H1 (cell line): ENCODE measurements around the gene RPTOR. TPM values are rescaled to one million over a fixed set of nuclear protein-coding genes. Genes with fewer than 3 reads are reported as not detected.
"Not testable (repeated sequence)": the region's sequence is repeated elsewhere in the genome, so short reads cannot be mapped to it uniquely, and the experiment has no call there.

Source experiments
- CTCF ChIA-PET: fragments of 300-600 bp; sonication (Branson Sonifier 250); formaldehyde crosslinking; loops from one replicate; lab custom pipeline; 2021; ENCODE audit not compliant: partially characterized antibody; lab: Charles Lee
- POLR2A ChIA-PET: fragments of 300-600 bp; sonication (Branson Sonifier 250); formaldehyde crosslinking; loops from one replicate; lab custom pipeline; 2021; ENCODE audit warnings: inconsistent platforms; ENCODE audit not compliant: partially characterized antibody; lab: Charles Lee
- DNase-seq, 2 experiments: peaks; one replicate each; pipeline versions ENCODE4 v3.0.0 to v3.0.0-alpha.2; 2010 to 2022; ENCODE audit warnings: low spot score in 2 of 2, low read depth in 1 of 2, mixed read lengths in 1 of 2
- FAIRE-seq: peaks from 2 replicates; lab custom pipeline; 2011; peaks lifted over from hg19 to GRCh38; lab: Jason Lieb, UNC
- H2AFZ ChIP-seq: 2 replicates; pipeline ENCODE4 v1.8.1; 2012; ENCODE audit warnings: low read length, inconsistent platforms
- H2AK5ac ChIP-seq: 2 replicates; pipeline ENCODE4 v1.6.1; 2013; ENCODE audit warnings: low read depth, low read length
- H2BK120ac ChIP-seq: replicated peaks from 2 replicates; pipeline ENCODE3; 2013; ENCODE audit warnings: low read depth, low read length, inconsistent platforms
- H2BK12ac ChIP-seq: 2 replicates; pipeline ENCODE4 v1.6.1; 2013; ENCODE audit warnings: low read depth, low read length
- H2BK15ac ChIP-seq: 2 replicates; pipeline ENCODE4 v1.6.1; 2013; ENCODE audit warnings: low read length
- H2BK20ac ChIP-seq: 2 replicates; pipeline ENCODE4 v1.6.1; 2013; ENCODE audit warnings: low read length
- H2BK5ac ChIP-seq: 2 replicates; pipeline ENCODE4 v1.6.1; 2013; ENCODE audit warnings: low read depth, low read length
- H3K14ac ChIP-seq: 2 replicates; pipeline ENCODE4 v1.6.1; 2013; ENCODE audit warnings: inconsistent platforms; ENCODE audit not compliant: insufficient read length
- H3K18ac ChIP-seq: 2 replicates; pipeline ENCODE4 v1.6.1; 2013; ENCODE audit warnings: low read length; ENCODE audit errors: extremely low read depth
- H3K23ac ChIP-seq: 2 replicates; pipeline ENCODE4 v1.6.1; 2013; ENCODE audit warnings: inconsistent platforms; ENCODE audit not compliant: insufficient read length
- H3K23me2 ChIP-seq: 2 replicates; pipeline ENCODE4 v1.6.1; 2013; ENCODE audit warnings: low read depth, low read length
- H3K27ac ChIP-seq: 2 replicates; pipeline ENCODE4 v1.6.1; 2011; ENCODE audit warnings: low read depth, low read length, inconsistent platforms
- H3K27me3 ChIP-seq, 4 experiments: replicated peaks in 1 of 4; 1 replicate in 1 of 4; 2 replicates in 3 of 4; pipeline versions ENCODE4 v1.6.1 to v1.8.1; 2011 to 2013; ENCODE audit warnings: low read length in 3 of 4, mild to moderate bottlenecking in 3 of 4, inconsistent platforms in 2 of 4, mixed read lengths in 2 of 4, moderate library complexity in 1 of 4; ENCODE audit not compliant: control insufficient read depth in 3 of 4, insufficient read depth in 3 of 4; ENCODE audit errors: extremely low read depth in 1 of 4
- H3K36me3 ChIP-seq, 4 experiments: 2 replicates each; pipeline versions ENCODE4 v1.6.1 to v1.8.1; 2011 to 2013; ENCODE audit warnings: mild to moderate bottlenecking in 4 of 4, low read length in 3 of 4, moderate library complexity in 2 of 4, control low read depth in 1 of 4, inconsistent platforms in 1 of 4; ENCODE audit not compliant: insufficient read depth in 4 of 4, control insufficient read depth in 2 of 4
- H3K4ac ChIP-seq: replicated peaks from 2 replicates; pipeline ENCODE3; 2013; ENCODE audit warnings: low read length, low read depth, mixed read lengths, inconsistent platforms; ENCODE audit not compliant: insufficient read length
- H3K4me1 ChIP-seq, 4 experiments: replicated peaks in 1 of 4; 1 replicate in 1 of 4; 2 replicates in 3 of 4; pipeline versions ENCODE4 v1.6.1 to v1.8.1; 2011 to 2013; ENCODE audit warnings: low read length in 3 of 4, inconsistent platforms in 2 of 4, mixed read lengths in 1 of 4; ENCODE audit not compliant: insufficient read depth in 4 of 4, control insufficient read depth in 3 of 4
- H3K4me2 ChIP-seq, 2 experiments: 2 replicates each; pipeline versions ENCODE4 v1.6.1 to v1.8.1; 2011 to 2013; ENCODE audit warnings: low read depth in 2 of 2, low read length in 2 of 2, control low read depth in 1 of 2, inconsistent platforms in 1 of 2, mild to moderate bottlenecking in 1 of 2; ENCODE audit not compliant: insufficient read depth in 1 of 2
- H3K4me3 ChIP-seq, 4 experiments: fragments of 200-600, 300-600 bp in 1 of 4; sonication (generic), shearing (Covaris generic), sonication (Bioruptor Twin) in 1 of 4; 2 replicates each; pipeline versions ENCODE4 v1.5.1 to v1.8.1; 2011 to 2016; ENCODE audit warnings: low read length in 4 of 4, low read depth in 3 of 4, control low read depth in 2 of 4, inconsistent platforms in 2 of 4, mild to moderate bottlenecking in 2 of 4, mixed read lengths in 1 of 4, moderate library complexity in 1 of 4; ENCODE audit not compliant: insufficient read depth in 2 of 4; ENCODE audit errors: extremely low read depth in 1 of 4
- H3K56ac ChIP-seq: replicated peaks from 2 replicates; pipeline ENCODE3; 2013; ENCODE audit warnings: low read depth, mild to moderate bottlenecking, mixed read lengths, low read length, inconsistent platforms; ENCODE audit not compliant: insufficient read length
- H3K79me1 ChIP-seq: 2 replicates; pipeline ENCODE4 v1.6.1; 2013; ENCODE audit warnings: low read depth, low read length, control low read depth
- H3K79me2 ChIP-seq, 2 experiments: 2 replicates each; pipeline versions ENCODE4 v1.6.1 to v1.8.1; 2012 to 2013; ENCODE audit warnings: low read length in 2 of 2, mild to moderate bottlenecking in 2 of 2, inconsistent platforms in 1 of 2; ENCODE audit not compliant: insufficient read depth in 2 of 2, control insufficient read depth in 1 of 2
- H3K9ac ChIP-seq, 4 experiments: replicated peaks in 1 of 4; 1 replicate in 1 of 4; 2 replicates in 3 of 4; pipeline versions ENCODE4 v1.6.1 to v1.8.1; 2011 to 2013; ENCODE audit warnings: low read depth in 3 of 4, low read length in 3 of 4, control low read depth in 2 of 4, mild to moderate bottlenecking in 2 of 4, moderate library complexity in 2 of 4, inconsistent platforms in 1 of 4; ENCODE audit errors: extremely low read depth in 1 of 4
- H3K9me3 ChIP-seq, 2 experiments: 2 replicates each; pipeline versions ENCODE4 v1.6.1 to v1.8.1; 2012 to 2013; ENCODE audit warnings: mild to moderate bottlenecking in 2 of 2, moderate library complexity in 2 of 2, control low read depth in 1 of 2, inconsistent platforms in 1 of 2, low read depth in 1 of 2, low read length in 1 of 2, mixed read lengths in 1 of 2; ENCODE audit not compliant: insufficient read depth in 2 of 2
- H4K20me1 ChIP-seq, 2 experiments: replicated peaks in 1 of 2; 2 replicates each; pipeline versions ENCODE3 to v1.8.1; 2011 to 2013; ENCODE audit warnings: inconsistent platforms in 2 of 2, low read length in 2 of 2, mild to moderate bottlenecking in 1 of 2; ENCODE audit not compliant: insufficient read depth in 2 of 2, control insufficient read depth in 1 of 2
- H4K5ac ChIP-seq: 2 replicates; pipeline ENCODE4 v1.6.1; 2013; ENCODE audit warnings: low read length, low read depth, mixed read lengths, inconsistent platforms; ENCODE audit not compliant: insufficient read length
- H4K8ac ChIP-seq: 2 replicates; pipeline ENCODE4 v1.8.0; 2013; ENCODE audit warnings: mild to moderate bottlenecking, moderate library complexity, low read length, inconsistent platforms; ENCODE audit not compliant: insufficient read depth; ENCODE audit errors: extremely low read depth
- H4K91ac ChIP-seq: replicated peaks from 2 replicates; pipeline ENCODE3; 2013; ENCODE audit warnings: low read length, mixed read lengths, inconsistent platforms; ENCODE audit not compliant: insufficient read length
- BRCA1 ChIP-seq: IDR thresholded peaks from 2 replicates; pipeline ENCODE4 v1.6.1; 2012; ENCODE audit warnings: low read depth, low read length, improper control_type of control experiment
- WGBS, 2 experiments: shearing (Covaris generic) in 1 of 2; methylation state at CpG; one replicate each; pipeline versions ENCODE4 v1.1.6 to v1.1.7; 2013 to 2015; ENCODE audit warnings: low lambda C conversion rate in 2 of 2, mixed read lengths in 2 of 2, inconsistent platforms in 1 of 2, low coverage in 1 of 2, missing lambda C conversion rate in 1 of 2; ENCODE audit not compliant: insufficient replicate concordance in 2 of 2, insufficient coverage in 1 of 2, insufficient read length in 1 of 2; ENCODE audit errors: extremely low coverage in 1 of 2, missing lambda C conversion rate in 1 of 2; 5-methylcytosine and 5-hydroxymethylcytosine counted together
- polyA plus RNA-seq, 7 experiments: library from polyadenylated mRNA; depleted of rRNA in 3 of 7; stranded (reverse) in 5 of 7; unstranded in 2 of 7; fragments of >200 nt in 5 of 7; fragments of 200-250 nt in 2 of 7; gene quantifications; 1 replicate in 5 of 7; 2 replicates in 1 of 7; 4 replicates in 1 of 7; pipeline versions ENCODE4 v1.2.1 to v1.2.3, GENCODE V29; 2011 to 2013; ENCODE audit warnings: missing spikeins in 2 of 7, mixed read lengths in 2 of 7
- total RNA-seq: library from RNA; stranded (reverse); fragmentation: NEBNext Ultra II Directional; extraction: Animal tissue kit (Norgen Biotek cat#: 25700); gene quantifications from 2 replicates; pipeline ENCODE4 v1.2.1, GENCODE V29; 2021

The RPTOR gene
- total and polyA plus RNA-seq, 2 of the 8 experiments (the other 6 are each of a cell fraction or from before 2014, with no cell fraction given): 6.9 to 28.7 TPM

GRCh38 chr17:80744725-80745124, 200.1 kb downstream of the RPTOR start:
- H3K23me2 ChIP-seq, H4K5ac ChIP-seq, H3K27me3 ChIP-seq, H2BK20ac ChIP-seq, H3K18ac ChIP-seq, H3K79me1 ChIP-seq, H2BK120ac ChIP-seq, H3K56ac ChIP-seq, H3K36me3 ChIP-seq, H4K20me1 ChIP-seq, H4K8ac ChIP-seq, H2BK5ac ChIP-seq, H3K27ac ChIP-seq, H2BK12ac ChIP-seq, H3K4ac ChIP-seq, H3K4me2 ChIP-seq, H2AFZ ChIP-seq, POLR2A ChIA-PET, H3K4me1 ChIP-seq, H3K79me2 ChIP-seq, H4K91ac ChIP-seq, DNase-seq, FAIRE-seq, H3K4me3 ChIP-seq, H2AK5ac ChIP-seq, H3K14ac ChIP-seq, H3K23ac ChIP-seq, H2BK15ac ChIP-seq, H3K9ac ChIP-seq: not testable (repeated sequence)
- TF ChIP-seq BRCA1: peak; percentile 39; the same call in 1 of the 2 replicates
- CTCF ChIA-PET: interaction anchor here (1.3 kb wide), 1 partner anchor 155 kb away, joined by 5 read pairs; no protein-coding TSS in a partner anchor
- H3K9me3 ChIP-seq: peaks cover 9 to 10% of the 10 kb centered on the region in 2 experiments; a peak in 3 of 4 replicates
- WGBS, 2 experiments: 57% methylated on average over 1 of the region's 1 CpG; no CpG with 5 or more reads in 1 of the 2 experiments
